K562 (cell line): Measurements from ENCODE around the gene ADARB2. TPM values are rescaled to one million over a fixed set of nuclear protein-coding genes. Genes with fewer than 3 reads are reported as not detected.

ENCODE experiments used
- ATAC-seq: fragments of 200-7000 bp; cut with Tn5 transposase; 3 replicates; pipeline ENCODE4 v1.9.1; 2020; ENCODE audit warnings: moderate library complexity
- BruUV-seq: library from RNA; stranded (reverse); fragments of 400-500 nt; replicated peaks from 2 replicates; lab custom pipeline; 2021; lab: Mats Ljungman, UMichigan
- CTCF ChIA-PET: fragments of 300-600 bp; formaldehyde crosslinking; extraction: SDS; loops from one replicate; lab custom pipeline; 2021; ENCODE audit warnings: low intra/inter-chr PET ratio; lab: Yijun Ruan, JAX
- POLR2A ChIA-PET: fragments of 300-600, 350-650 bp; sonication (Branson Sonifier 250); formaldehyde crosslinking; extraction: SDS; loops from one replicate; lab custom pipeline; 2021; ENCODE audit warnings: antibody characterized with exemption, inconsistent platforms; lab: Yijun Ruan, JAX
- DNase-seq, 4 experiments: peaks; one replicate each; pipeline versions ENCODE4 v3.0.0 to v3.0.0-alpha.2; 2011 to 2018; ENCODE audit warnings: low spot score in 3 of 4, mixed read lengths in 3 of 4; ENCODE audit errors: extremely low read depth in 1 of 4
- FAIRE-seq: peaks from 2 replicates; lab custom pipeline; 2011; peaks lifted over from hg19 to GRCh38; lab: Jason Lieb, UNC
- H2AFZ ChIP-seq: 2 replicates; pipeline ENCODE4 v1.6.0; 2011; ENCODE audit warnings: low read depth, low read length, control low read depth, inconsistent platforms
- H3K27ac ChIP-seq: fragments of 200-600 bp; 3 replicates; pipeline ENCODE4 v1.8.0; 2011; ENCODE audit warnings: low read depth, mild to moderate bottlenecking, control low read depth, inconsistent platforms, low read length, moderate library complexity, mixed read lengths; ENCODE audit errors: extremely low read depth
- H3K27me3 ChIP-seq, 2 experiments: fragments of 300-600 bp in 1 of 2; 2 replicates in 1 of 2; 3 replicates in 1 of 2; pipeline versions ENCODE4 v1.6.0 to v1.8.0; 2011; ENCODE audit warnings: inconsistent platforms in 2 of 2, low read length in 2 of 2, mild to moderate bottlenecking in 1 of 2, mixed read lengths in 1 of 2, moderate library complexity in 1 of 2; ENCODE audit not compliant: control insufficient read depth in 2 of 2, insufficient read depth in 2 of 2
- H3K36me3 ChIP-seq: fragments of 300-600 bp; 3 replicates; pipeline ENCODE4 v1.8.0; 2011; ENCODE audit warnings: mild to moderate bottlenecking, low read length, inconsistent platforms; ENCODE audit not compliant: control insufficient read depth, insufficient read depth
- H3K4me1 ChIP-seq, 2 experiments: fragments of 200-600 bp in 1 of 2; replicated peaks in 1 of 2; 2 replicates in 1 of 2; 3 replicates in 1 of 2; pipeline versions ENCODE4 v1.5.1 to v1.8.0; 2011; ENCODE audit warnings: inconsistent platforms in 2 of 2, low read length in 2 of 2, mild to moderate bottlenecking in 1 of 2, mixed read lengths in 1 of 2, moderate library complexity in 1 of 2; ENCODE audit not compliant: control insufficient read depth in 2 of 2, insufficient read depth in 2 of 2
- H3K4me2 ChIP-seq: 2 replicates; pipeline ENCODE4 v1.6.1; 2011; ENCODE audit warnings: low read length, control low read depth, inconsistent platforms, mixed read lengths; ENCODE audit not compliant: insufficient read depth
- H3K4me3 ChIP-seq: fragments of 200-600 bp; sonication (generic), shearing (Covaris generic); 2 replicates; pipeline ENCODE4 v1.5.1; 2016; ENCODE audit warnings: control low read depth, inconsistent platforms
- H3K79me2 ChIP-seq: fragments of 200-600 bp; 3 replicates; pipeline ENCODE4 v1.8.0; 2011; ENCODE audit warnings: low read length, inconsistent platforms; ENCODE audit not compliant: control insufficient read depth, insufficient read depth
- H3K9ac ChIP-seq, 2 experiments: 2 replicates each; pipeline versions ENCODE4 v1.6.0 to v1.6.1; 2011; ENCODE audit warnings: low read depth in 2 of 2, low read length in 2 of 2, control low read depth in 1 of 2, inconsistent platforms in 1 of 2, mild to moderate bottlenecking in 1 of 2, mixed read lengths in 1 of 2; ENCODE audit not compliant: insufficient read depth in 1 of 2
- H3K9me1 ChIP-seq: one replicate; pipeline ENCODE4 v1.6.0; 2011; ENCODE audit warnings: inconsistent platforms, mild to moderate bottlenecking, low read length, moderate library complexity; ENCODE audit not compliant: control insufficient read depth, insufficient read depth
- H3K9me3 ChIP-seq: replicated peaks from 2 replicates; pipeline ENCODE4 v1.5.1; 2011; ENCODE audit warnings: low read depth, low read length, inconsistent platforms; ENCODE audit not compliant: control insufficient read depth, insufficient read depth
- H4K20me1 ChIP-seq: replicated peaks from 2 replicates; pipeline ENCODE4 v1.6.1; 2011; ENCODE audit warnings: low read length, inconsistent platforms, mixed read lengths; ENCODE audit not compliant: control insufficient read depth, insufficient read depth
- CCAR2 ChIP-seq: fragments of 200-400 bp; formaldehyde crosslinking; IDR thresholded peaks from 2 replicates; pipeline ENCODE4 v1.6.1; 2017; ENCODE audit warnings: mild to moderate bottlenecking, low read depth, low read length
- CLOCK ChIP-seq: fragments of 250-450 bp; sonication (Bioruptor Pico); IDR thresholded peaks from 2 replicates; pipeline ENCODE4 v1.4.0; 2020; ENCODE audit warnings: mild to moderate bottlenecking, moderate library complexity, borderline replicate concordance
- ZNF24 ChIP-seq: fragments of 450-650 bp; IDR thresholded peaks from 2 replicates; pipeline ENCODE4 v1.6.1; 2016
- WGBS: fragments of 100-300 bp; shearing (Covaris generic); methylation state at CpG from one replicate; pipeline ENCODE4 v1.1.6; 2016; ENCODE audit warnings: low coverage, mixed read lengths; ENCODE audit not compliant: insufficient coverage; ENCODE audit errors: missing lambda C conversion rate; 5-methylcytosine and 5-hydroxymethylcytosine counted together
- in situ Hi-C: fragments of 300-500 bp; cut with MboI; formaldehyde crosslinking; loops from 4 replicates; pipeline ENCODE4 v1.15.0; 2018; ENCODE audit warnings: inconsistent platforms, mixed read lengths
- intact Hi-C: fragments of 100-400 bp; cut with micrococcal nuclease; formaldehyde crosslinking; loops from 2 replicates; pipeline ENCODE4 v1.14.2; 2022
- polyA plus RNA-seq, 8 experiments: library from polyadenylated mRNA; depleted of rRNA in 4 of 8; stranded (reverse) in 5 of 8; unstranded in 3 of 8; fragments of >200 nt; fragmentation: Nextera tagmentation in 2 of 8; fragmentation: Illumina TruSeq in 1 of 8; extraction: Ambion mirVana in 2 of 8; extraction: Trizol in 1 of 8; gene quantifications; 2 replicates each; pipeline versions ENCODE4 v1.2.1 to v1.2.3, GENCODE V29; 2011 to 2014; ENCODE audit warnings: inconsistent platforms in 1 of 8, missing spikeins in 1 of 8
- total RNA-seq, 7 experiments: library from RNA; depleted of rRNA in 6 of 7; stranded (reverse); fragments of >200 nt in 6 of 7; fragmentation: Illumina TruSeq in 2 of 7; extraction: Trizol in 2 of 7; gene quantifications; 2 replicates each; pipeline versions ENCODE4 v1.2.1 to v1.2.3, GENCODE V29; 2011 to 2021; ENCODE audit warnings: low replicate concordance in 1 of 7

ADARB2 gene
- total and polyA plus RNA-seq, 9 of the 15 experiments (the other 6 are each of a cell fraction or from before 2014, with no cell fraction given), result not detected

GRCh38 chr10:1396297-1396635, 341.1 kb downstream of the ADARB2 start:
- Histone ChIP-seq H3K4me1 (no peaks in the 10 kb centered on the region), H3K36me3 (no peaks in the 10 kb centered on the region), H3K27ac (no peak overlapping the region), H3K79me2 (no peaks in the 10 kb centered on the region), H3K4me2 (no peak overlapping the region), H2AFZ (no peak overlapping the region), H3K9ac (no peak overlapping the region), H3K9me1 (no peaks in the 10 kb centered on the region), H3K27me3 (peaks cover 16 to 63% of the 10 kb centered on the region in 2 experiments), H3K4me3 (no peak overlapping the region), H3K9me3 (no peaks in the 10 kb centered on the region), H4K20me1 (peaks cover 6% of the 10 kb centered on the region; the same call in 1 of the 2 replicates)
- in situ Hi-C loops (no loop called here), intact Hi-C loops (no loop called here)
- DNase-seq (no peak), ATAC-seq (no peak), FAIRE-seq (no peak)
- no peak for TF ChIP-seq CCAR2
- TF ChIP-seq CLOCK (CRISPR knock-in tag), result no peak
- TF ChIP-seq ZNF24, result peak; percentile 13; the same call in 1 of the 2 replicates
- ChIA-PET CTCF (no interaction called here), POLR2A (no interaction called here)
- 3% methylated on average over 15 of the region's 20 CpGs for WGBS
- BruUV-seq, result no TSS peak
